Measurements from ENCODE around the gene AP3S1.
"Not testable (repeated sequence)": the region's sequence is repeated elsewhere in the genome, so short reads cannot be mapped to it uniquely, and the experiment has no call there.

Gene AP3S1

DNA sequence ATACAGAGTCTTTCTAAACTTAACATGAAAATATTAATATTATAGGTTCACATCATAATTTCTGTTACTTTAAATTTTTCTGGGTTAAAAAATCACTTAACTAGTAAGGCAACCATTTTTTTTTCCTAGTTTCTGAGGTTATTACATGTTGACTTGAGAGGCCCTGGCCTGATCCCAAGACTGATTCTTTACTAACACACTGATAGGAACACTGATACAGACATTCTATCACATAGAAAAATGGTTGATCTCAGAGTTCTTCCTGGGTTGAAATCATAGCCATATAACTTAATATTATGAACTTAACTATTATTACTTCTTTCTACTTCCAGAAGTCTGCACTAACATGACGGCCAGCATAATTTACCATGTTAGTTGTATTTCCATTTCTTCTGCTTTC is 43.0 kb downstream of the AP3S1 start:
- no peak overlapping the region for H3K4me3 ChIP-seq (ENCODE audit: low read length)
- DNase-seq (ENCODE audit: low read depth) = no peak
- TF ChIP-seq, protein P1, sequence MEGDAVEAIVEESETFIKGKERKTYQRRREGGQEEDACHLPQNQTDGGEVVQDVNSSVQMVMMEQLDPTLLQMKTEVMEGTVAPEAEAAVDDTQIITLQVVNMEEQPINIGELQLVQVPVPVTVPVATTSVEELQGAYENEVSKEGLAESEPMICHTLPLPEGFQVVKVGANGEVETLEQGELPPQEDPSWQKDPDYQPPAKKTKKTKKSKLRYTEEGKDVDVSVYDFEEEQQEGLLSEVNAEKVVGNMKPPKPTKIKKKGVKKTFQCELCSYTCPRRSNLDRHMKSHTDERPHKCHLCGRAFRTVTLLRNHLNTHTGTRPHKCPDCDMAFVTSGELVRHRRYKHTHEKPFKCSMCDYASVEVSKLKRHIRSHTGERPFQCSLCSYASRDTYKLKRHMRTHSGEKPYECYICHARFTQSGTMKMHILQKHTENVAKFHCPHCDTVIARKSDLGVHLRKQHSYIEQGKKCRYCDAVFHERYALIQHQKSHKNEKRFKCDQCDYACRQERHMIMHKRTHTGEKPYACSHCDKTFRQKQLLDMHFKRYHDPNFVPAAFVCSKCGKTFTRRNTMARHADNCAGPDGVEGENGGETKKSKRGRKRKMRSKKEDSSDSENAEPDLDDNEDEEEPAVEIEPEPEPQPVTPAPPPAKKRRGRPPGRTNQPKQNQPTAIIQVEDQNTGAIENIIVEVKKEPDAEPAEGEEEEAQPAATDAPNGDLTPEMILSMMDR (conservative IDR thresholded peaks at IDR 0.05; ENCODE audit: low read depth, low read length) = no peak

DNA sequence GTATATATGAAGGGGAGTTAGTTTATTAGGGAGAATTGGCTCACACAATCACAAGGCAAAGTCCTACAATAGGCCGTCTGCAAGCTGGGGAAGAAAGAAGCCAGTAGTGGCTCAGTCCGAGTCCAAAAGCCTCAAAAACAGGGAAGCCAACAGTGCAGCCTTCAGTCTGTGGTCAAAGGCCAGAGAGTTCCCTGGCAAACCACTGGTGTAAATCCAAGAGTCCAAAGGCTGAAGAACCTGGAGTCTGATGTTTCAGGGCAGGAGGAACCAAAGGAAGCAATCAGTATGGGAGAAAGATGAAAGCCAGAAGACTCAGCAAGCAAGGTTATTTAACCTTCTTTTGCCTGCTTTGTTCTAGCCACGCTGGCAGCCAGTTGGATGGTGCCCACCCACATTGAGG is 43.5 kb downstream of the AP3S1 start:
- not testable (repeated sequence) for DNase-seq (ENCODE audit: low read depth)

DNA sequence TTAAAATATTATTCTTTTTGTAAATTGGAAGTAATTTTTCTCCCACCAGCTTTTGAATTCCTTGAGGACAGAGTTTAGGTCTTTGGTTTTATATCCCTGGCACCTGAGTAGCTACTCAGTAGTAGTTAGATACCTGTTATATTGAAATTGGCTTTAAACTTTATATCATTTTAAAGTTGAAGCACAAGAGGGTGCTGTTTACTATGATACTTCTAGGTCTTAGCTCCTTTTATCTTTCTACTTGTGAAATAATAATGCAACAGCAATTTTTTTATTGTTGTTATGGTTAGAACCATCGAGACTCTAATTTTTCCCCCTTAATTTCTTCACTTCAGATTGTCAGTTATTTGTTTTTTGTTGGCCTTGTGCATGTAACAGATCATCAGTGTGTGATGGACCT is 46.3 kb downstream of the AP3S1 start:
- no peak for DNase-seq (ENCODE audit: low read depth)
- no peak overlapping the region for H3K4me3 ChIP-seq (ENCODE audit: low read length)
- TF ChIP-seq, protein P1 (conservative IDR thresholded peaks at IDR 0.05; ENCODE audit: low read depth, low read length) = peak; percentile 23

More for the DNA sequence above, 43.5 kb downstream of the AP3S1 start:
- H3K4me3 ChIP-seq (ENCODE audit: low read length) = not testable (repeated sequence)

DNA sequence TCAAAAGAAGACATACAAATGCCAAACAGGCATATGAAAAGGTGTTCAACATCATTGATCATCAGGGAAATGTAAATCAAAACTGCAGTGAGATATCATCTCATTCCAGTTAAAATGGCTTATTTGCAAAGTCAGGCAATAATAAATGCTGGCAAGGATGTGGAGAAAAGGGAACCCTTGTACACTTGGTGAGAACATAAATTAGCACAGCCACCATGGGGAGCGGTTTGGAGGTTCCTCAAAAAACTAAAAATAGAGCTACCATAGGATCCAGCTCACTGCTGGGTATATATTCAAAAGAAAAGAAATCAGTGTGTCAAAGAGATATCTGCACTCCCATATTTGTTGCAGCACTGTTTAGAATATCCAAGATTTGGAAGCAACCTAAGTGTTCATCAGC is 50.3 kb downstream of the AP3S1 start:
- TF ChIP-seq, protein P1 (conservative IDR thresholded peaks at IDR 0.05; ENCODE audit: low read depth, low read length) = no peak
- DNase-seq (ENCODE audit: low read depth) = no peak
- no peak overlapping the region for H3K4me3 ChIP-seq (ENCODE audit: low read length)

DNA sequence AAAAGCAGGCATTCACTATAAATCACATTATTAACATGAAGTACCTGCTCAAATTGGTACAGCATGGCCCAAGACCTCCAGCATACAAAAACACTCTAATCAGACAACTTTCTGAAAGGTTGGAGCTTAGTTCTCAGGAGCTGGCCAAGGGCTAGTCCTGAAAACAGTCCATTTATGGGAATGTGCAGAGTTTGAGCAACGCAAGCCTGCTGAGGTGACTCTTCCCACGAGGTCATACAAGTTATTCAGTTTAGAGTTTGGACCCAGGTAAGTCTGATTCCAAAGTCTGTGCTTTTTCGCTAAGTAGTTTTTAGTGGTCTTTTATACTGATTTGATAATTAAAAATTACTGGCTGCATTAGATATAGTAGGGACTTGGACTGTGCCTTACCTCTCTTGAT is 52.6 kb downstream of the AP3S1 start:
- no peak for DNase-seq (ENCODE audit: low read depth)
- TF ChIP-seq, protein P1 (conservative IDR thresholded peaks at IDR 0.05; ENCODE audit: low read depth, low read length) = no peak
- H3K4me3 ChIP-seq (ENCODE audit: low read length) = no peak overlapping the region

DNA sequence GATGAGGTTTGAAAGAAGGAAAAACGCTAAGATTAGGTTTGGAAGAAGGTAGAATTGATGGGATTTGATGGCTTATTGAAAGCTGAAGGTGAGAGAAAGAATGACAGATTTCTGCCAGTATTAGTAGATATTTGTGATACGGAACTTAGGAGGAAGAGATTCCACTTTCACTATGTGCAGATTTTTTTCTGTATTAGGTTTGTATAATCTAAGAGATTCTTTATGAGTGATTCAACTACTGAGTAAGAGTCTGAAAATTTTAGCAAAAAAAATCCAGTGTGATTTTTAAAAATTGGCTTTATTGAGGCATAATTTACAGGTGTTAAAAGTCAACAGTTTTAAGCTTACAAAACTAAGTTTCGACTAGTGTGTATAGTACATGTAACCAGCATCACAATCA is 54.1 kb downstream of the AP3S1 start:
- TF ChIP-seq, protein P1 (conservative IDR thresholded peaks at IDR 0.05; ENCODE audit: low read depth, low read length) = no peak
- no peak overlapping the region for H3K4me3 ChIP-seq (ENCODE audit: low read length)
- no peak for DNase-seq (ENCODE audit: low read depth)

DNA sequence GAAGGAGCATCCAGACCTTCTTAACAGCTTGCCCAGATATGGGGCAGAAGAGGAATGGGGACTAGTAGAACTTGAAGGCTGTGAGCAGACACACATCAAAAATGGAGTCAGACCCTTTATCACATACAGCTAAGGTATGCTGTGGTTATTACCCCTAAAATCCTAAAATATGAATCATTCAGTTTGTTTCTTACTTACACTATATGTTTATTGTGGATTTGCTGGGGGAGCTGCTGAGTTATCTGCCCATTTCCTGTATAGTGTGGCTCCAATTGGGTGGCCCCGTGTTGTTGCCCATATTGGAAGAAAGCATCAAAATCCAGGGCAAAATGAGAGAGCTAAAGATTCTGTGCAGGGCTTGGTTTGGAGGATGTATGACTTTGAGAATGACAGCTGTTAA is 56.9 kb downstream of the AP3S1 start:
- DNase-seq (ENCODE audit: low read depth) = no peak
- TF ChIP-seq, protein P1 (conservative IDR thresholded peaks at IDR 0.05; ENCODE audit: low read depth, low read length) = no peak

DNA sequence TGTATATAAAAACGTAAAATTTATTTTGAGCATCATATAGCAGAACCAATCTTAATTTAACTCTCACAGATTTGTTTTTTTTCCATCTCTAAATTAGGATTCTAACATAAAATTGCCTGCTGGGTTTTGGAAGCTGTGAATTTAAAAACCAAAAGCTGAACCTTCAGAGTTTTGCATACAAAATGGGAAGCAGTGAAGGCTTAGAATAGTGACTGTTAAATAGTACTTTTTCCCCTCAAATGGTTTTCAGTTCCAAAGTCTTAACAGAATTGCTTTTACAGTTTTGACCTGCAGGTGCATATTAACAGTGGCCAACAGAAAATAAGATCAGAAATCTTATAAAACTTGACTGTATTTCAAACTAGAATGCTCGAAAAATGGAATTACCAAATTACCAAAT is 65.4 kb downstream of the AP3S1 start:
- no peak for DNase-seq (ENCODE audit: low read depth)
- H3K4me3 ChIP-seq (ENCODE audit: low read length) = no peak overlapping the region

More for the DNA sequence above, 56.9 kb downstream of the AP3S1 start:
- no peak overlapping the region for H3K4me3 ChIP-seq (ENCODE audit: low read length)

DNA sequence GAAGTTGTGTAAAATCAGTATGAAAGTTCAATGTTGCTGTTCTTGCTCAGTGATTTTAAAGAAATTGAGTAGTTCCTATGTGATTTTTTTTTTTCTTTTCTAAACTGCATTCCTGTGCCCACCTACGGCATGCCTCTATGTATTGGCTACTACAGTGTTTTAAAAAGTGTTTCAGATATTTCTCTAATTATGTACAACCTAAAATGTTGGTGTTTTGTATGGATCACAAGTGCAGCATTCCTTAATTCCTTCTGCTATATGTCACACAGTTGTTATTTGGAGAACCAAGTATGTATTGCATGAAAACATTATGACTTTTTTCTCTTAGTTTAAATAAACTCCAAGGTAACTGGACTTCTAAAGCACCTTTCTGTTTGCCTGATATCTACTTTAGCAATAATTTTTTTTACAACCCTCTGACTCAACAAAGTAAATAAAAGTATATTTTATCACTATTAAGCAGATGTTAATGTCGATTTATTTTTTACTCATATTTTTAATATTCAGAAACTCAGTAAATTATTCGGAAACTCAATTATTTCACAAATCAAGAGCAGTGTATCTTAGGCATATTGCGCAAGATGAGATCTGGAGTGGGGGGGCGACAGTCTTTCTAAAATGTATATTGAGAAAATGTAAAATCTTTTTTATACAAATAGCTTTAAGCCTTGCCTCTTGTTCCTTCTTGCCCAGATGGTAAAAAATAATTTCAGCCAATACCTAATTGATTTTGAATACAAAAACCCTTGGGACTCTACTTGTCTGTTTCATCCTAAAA is 72.1 kb downstream of the AP3S1 start:
- not testable (repeated sequence) for H3K4me3 ChIP-seq (ENCODE audit: low read length); DNase-seq (ENCODE audit: low read depth)

More for the DNA sequence above, 65.4 kb downstream of the AP3S1 start:
- TF ChIP-seq, protein P1 (conservative IDR thresholded peaks at IDR 0.05; ENCODE audit: low read depth, low read length) = no peak
